Liver (tissue), 9 donors: Measurements from ENCODE around the gene HSP90B1. TPM values are rescaled to one million over a fixed set of nuclear protein-coding genes. Genes with fewer than 3 reads are reported as not detected.

Source experiments
- DNase-seq: peaks from one replicate; pipeline ENCODE4 v3.0.0-alpha.2; 2017; ENCODE audit warnings: low spot score
- H3K27ac ChIP-seq, 2 donors: one replicate each; pipeline ENCODE4 v1.7.0; 2013; ENCODE audit warnings: inconsistent platforms in 2 of 2, low read length in 2 of 2, control low read depth in 1 of 2, low read depth in 1 of 2, mild to moderate bottlenecking in 1 of 2
- H3K27me3 ChIP-seq, 4 donors: one replicate each; pipeline versions ENCODE4 v1.6.1 to v1.7.0; 2013; ENCODE audit warnings: low read length in 3 of 4, inconsistent platforms in 1 of 4, mild to moderate bottlenecking in 1 of 4, moderate library complexity in 1 of 4; ENCODE audit not compliant: control insufficient read depth in 4 of 4, insufficient read depth in 4 of 4
- H3K36me3 ChIP-seq, 4 donors: one replicate each; pipeline versions ENCODE4 v1.6.1 to v1.7.0; 2013; ENCODE audit warnings: low read length in 3 of 4, mild to moderate bottlenecking in 3 of 4, low read depth in 1 of 4, moderate library complexity in 1 of 4; ENCODE audit not compliant: control insufficient read depth in 4 of 4, insufficient read depth in 3 of 4
- H3K4me1 ChIP-seq, 4 donors: one replicate each; pipeline versions ENCODE4 v1.6.1 to v1.7.0; 2013; ENCODE audit warnings: low read length in 3 of 4, mild to moderate bottlenecking in 3 of 4, moderate library complexity in 1 of 4; ENCODE audit not compliant: control insufficient read depth in 4 of 4, insufficient read depth in 4 of 4
- H3K4me3 ChIP-seq, 3 donors: one replicate each; pipeline versions ENCODE4 v1.6.1 to v1.7.0; 2013; ENCODE audit warnings: low read length in 3 of 3, control low read depth in 1 of 3, low read depth in 1 of 3, mild to moderate bottlenecking in 1 of 3
- H3K9ac ChIP-seq, 2 donors: one replicate each; pipeline ENCODE4 v1.7.0; 2013; ENCODE audit warnings: low read length in 2 of 2, mild to moderate bottlenecking in 2 of 2, moderate library complexity in 2 of 2, control low read depth in 1 of 2, low read depth in 1 of 2
- H3K9me3 ChIP-seq, 4 donors: one replicate each; pipeline versions ENCODE4 v1.6.1 to v1.7.0; 2013; ENCODE audit warnings: low read length in 3 of 4; ENCODE audit not compliant: control insufficient read depth in 4 of 4
- ATF3 ChIP-seq: IDR thresholded peaks from 2 replicates; pipeline ENCODE4 v1.6.1; 2016; ENCODE audit warnings: antibody characterized with exemption
- EGR1 ChIP-seq, 2 donors: IDR thresholded peaks; 2 replicates each; pipeline ENCODE4 v1.6.1; 2016 to 2018; ENCODE audit warnings: antibody characterized with exemption in 2 of 2, low read depth in 2 of 2
- FOXA1 ChIP-seq: IDR thresholded peaks from 2 replicates; pipeline ENCODE4 v1.6.1; 2016; ENCODE audit warnings: antibody characterized with exemption
- GABPA ChIP-seq, 2 donors: IDR thresholded peaks in 1 of 2; conservative IDR thresholded peaks in 1 of 2; 2 replicates each; pipeline ENCODE4 v1.6.1; 2016; ENCODE audit warnings: antibody characterized with exemption in 2 of 2, mild to moderate bottlenecking in 1 of 2, moderate library complexity in 1 of 2
- HNF4A ChIP-seq, 2 donors: conservative IDR thresholded peaks; 2 replicates each; pipeline ENCODE4 v1.6.1; 2016; ENCODE audit warnings: antibody characterized with exemption in 2 of 2, mild to moderate bottlenecking in 2 of 2
- HNF4G ChIP-seq: IDR thresholded peaks from 2 replicates; pipeline ENCODE4 v1.6.1; 2016; ENCODE audit warnings: antibody characterized with exemption
- JUND ChIP-seq, 2 donors: IDR thresholded peaks; 2 replicates each; pipeline ENCODE4 v1.6.1; 2016; ENCODE audit warnings: antibody characterized with exemption in 2 of 2
- MAX ChIP-seq: IDR thresholded peaks from 2 replicates; pipeline ENCODE4 v1.6.1; 2016; ENCODE audit warnings: antibody characterized with exemption
- NR2F2 ChIP-seq: IDR thresholded peaks from 2 replicates; pipeline ENCODE4 v1.6.1; 2016; ENCODE audit warnings: antibody characterized with exemption
- RAD21 ChIP-seq, 2 donors: IDR thresholded peaks; 2 replicates each; pipeline ENCODE4 v1.6.1; 2016; ENCODE audit warnings: antibody characterized with exemption in 2 of 2, mild to moderate bottlenecking in 2 of 2
- REST ChIP-seq: IDR thresholded peaks from 2 replicates; pipeline ENCODE4 v1.6.1; 2016; ENCODE audit warnings: antibody characterized with exemption, mild to moderate bottlenecking
- SP1 ChIP-seq: IDR thresholded peaks from 2 replicates; pipeline ENCODE4 v1.6.1; 2018; ENCODE audit warnings: antibody characterized with exemption, mild to moderate bottlenecking
- TAF1 ChIP-seq: conservative IDR thresholded peaks from 2 replicates; pipeline ENCODE4 v1.6.1; 2016; ENCODE audit warnings: antibody characterized with exemption, mild to moderate bottlenecking
- YY1 ChIP-seq: IDR thresholded peaks from 2 replicates; pipeline ENCODE4 v1.6.1; 2016; ENCODE audit warnings: antibody characterized with exemption, mild to moderate bottlenecking
- WGBS: extraction: QIAGEN DNeasy Blood & Tissue Kit; methylation state at CpG from one replicate; pipeline ENCODE4 v1.1.7; 2013; 5-methylcytosine and 5-hydroxymethylcytosine counted together
- polyA plus RNA-seq, 2 donors: library from polyadenylated mRNA; stranded (reverse) in 1 of 2; unstranded in 1 of 2; fragments of 200-250 nt in 1 of 2; fragments of >200 nt in 1 of 2; fragmentation: Nextera tagmentation in 1 of 2; extraction: Ambion mirVana in 1 of 2; gene quantifications; one replicate each; pipeline versions ENCODE4 v1.2.1 to v1.2.3, GENCODE V29; 2013 to 2015
- total RNA-seq, 2 donors: library from RNA; depleted of rRNA; stranded (reverse); fragments of >200 nt; gene quantifications; one replicate each; pipeline ENCODE4 v1.2.3, GENCODE V29; 2014
- TF ChIP-seq, protein P1 (sequence below): IDR thresholded peaks from 2 replicates; pipeline ENCODE4 v1.6.1; 2016; ENCODE audit warnings: antibody characterized with exemption
- donor health status: healthy.
- donor health status: healthy.
- donor health status: healthy.
- donor health status: healthy.
- donor health status: healthy.

Gene HSP90B1
- total and polyA plus RNA-seq, 4 donors, result 296 to 854 (median 579) TPM

DNA sequence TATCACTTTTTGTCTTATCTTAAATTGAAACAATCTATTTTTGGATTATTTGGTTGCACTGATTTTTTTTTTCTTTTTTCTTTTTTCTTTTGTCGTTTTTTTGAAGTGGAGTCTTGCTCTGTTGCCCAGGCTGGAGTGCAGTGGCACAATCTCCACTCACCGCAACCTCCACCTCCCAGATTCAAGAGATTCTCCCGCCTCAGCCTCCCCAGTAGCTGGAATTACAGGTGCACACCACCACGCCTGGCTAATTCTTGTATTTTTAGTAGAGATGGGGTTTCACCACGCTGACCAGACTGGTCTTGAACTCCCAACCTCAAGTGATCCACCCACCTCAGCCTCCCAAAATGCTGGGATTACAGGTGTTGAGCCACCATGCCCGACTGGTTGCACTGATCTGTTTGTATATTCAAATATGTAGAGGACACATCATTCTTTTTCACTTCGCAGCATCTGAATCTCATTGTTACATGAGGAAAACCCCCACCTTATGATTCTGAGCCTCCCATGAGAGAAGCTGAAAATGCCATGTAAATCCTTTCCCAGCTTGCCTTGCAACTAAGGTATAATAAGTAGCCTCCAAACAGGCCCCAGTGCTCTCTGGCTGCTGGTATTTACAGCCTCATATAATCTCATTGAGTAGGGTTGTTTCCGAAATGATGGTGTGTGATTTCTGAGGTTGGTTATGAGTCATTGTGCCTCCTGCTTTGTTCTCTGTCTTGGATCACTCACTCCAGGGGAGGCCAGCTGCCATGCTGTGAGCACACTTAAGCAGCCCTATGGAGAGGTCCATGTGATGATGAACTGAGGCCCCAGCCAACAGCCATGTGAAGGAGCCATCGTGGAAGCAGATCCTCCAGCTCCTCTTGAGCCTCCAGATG, 5.2 kb upstream of the HSP90B1 start (continued):
- TF ChIP-seq, protein P1, sequence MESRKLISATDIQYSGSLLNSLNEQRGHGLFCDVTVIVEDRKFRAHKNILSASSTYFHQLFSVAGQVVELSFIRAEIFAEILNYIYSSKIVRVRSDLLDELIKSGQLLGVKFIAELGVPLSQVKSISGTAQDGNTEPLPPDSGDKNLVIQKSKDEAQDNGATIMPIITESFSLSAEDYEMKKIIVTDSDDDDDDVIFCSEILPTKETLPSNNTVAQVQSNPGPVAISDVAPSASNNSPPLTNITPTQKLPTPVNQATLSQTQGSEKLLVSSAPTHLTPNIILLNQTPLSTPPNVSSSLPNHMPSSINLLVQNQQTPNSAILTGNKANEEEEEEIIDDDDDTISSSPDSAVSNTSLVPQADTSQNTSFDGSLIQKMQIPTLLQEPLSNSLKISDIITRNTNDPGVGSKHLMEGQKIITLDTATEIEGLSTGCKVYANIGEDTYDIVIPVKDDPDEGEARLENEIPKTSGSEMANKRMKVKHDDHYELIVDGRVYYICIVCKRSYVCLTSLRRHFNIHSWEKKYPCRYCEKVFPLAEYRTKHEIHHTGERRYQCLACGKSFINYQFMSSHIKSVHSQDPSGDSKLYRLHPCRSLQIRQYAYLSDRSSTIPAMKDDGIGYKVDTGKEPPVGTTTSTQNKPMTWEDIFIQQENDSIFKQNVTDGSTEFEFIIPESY, result no peak

DNA sequence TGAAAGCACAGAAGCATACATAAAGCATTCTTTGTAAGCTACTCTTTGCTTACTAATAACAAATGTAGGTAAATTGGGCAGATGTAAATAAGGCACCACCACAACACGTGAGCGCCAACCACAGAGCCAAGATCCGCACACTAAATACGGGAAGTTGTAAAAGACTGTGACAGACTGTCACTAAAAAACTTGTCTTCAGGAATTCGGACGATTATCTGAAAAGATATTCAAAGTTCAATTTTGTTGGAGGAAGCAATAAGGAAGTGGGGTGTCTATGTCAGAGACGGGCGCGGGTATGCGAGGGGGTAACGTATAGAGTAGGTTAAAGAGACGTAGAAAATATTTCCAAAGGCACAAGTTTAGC, 1.5 kb upstream of the HSP90B1 start:
- peaks cover 0 to 34% (median 28%) of the 10 kb centered on the region in 4 donors for H3K4me1 ChIP-seq
- 12% methylated on average over 12 of the region's 12 CpGs for WGBS

GRCh38 chr12:103929046-103929783, 995 bp upstream of the HSP90B1 start:
- DNase-seq, result peak; percentile 77
- Histone ChIP-seq H3K4me3 (peak overlapping the region; percentile 69 to 96 (median 85)), H3K4me1 (peaks cover 3 to 40% (median 31%) of the 10 kb centered on the region in 4 donors), H3K27me3 (no peaks in the 10 kb centered on the region), H3K36me3 (peaks cover 2 to 20% (median 17%) of the 10 kb centered on the region in 4 donors), H3K27ac (peak overlapping the region; percentile 97 to 98), H3K9me3 (no peaks in the 10 kb centered on the region), H3K9ac (peak overlapping the region; percentile 74 to 99)
- WGBS, result under 1% methylated on average over 37 of the region's 37 CpGs
- TF ChIP-seq ATF3 (peak; percentile 4), YY1 (no peak), REST (peak; percentile 52), SP1 (peak; percentile 14), HNF4G (no peak), JUND (IDR thresholded peaks at IDR 0.05) (no peak), HNF4A (conservative IDR thresholded peaks at IDR 0.05) (peak; percentile 5 to 8), MAX (peak; percentile 50), NR2F2 (no peak), EGR1 (IDR thresholded peaks at IDR 0.05; ENCODE audit: low read depth in 2 of 2) (peak in 1 of 2 donors; percentile 13), TAF1 (no peak)
- TF ChIP-seq, protein P1, result peak; percentile 2

More for the DNA sequence above, 1.5 kb upstream of the HSP90B1 start:
- H3K9ac ChIP-seq, result peak overlapping the region; percentile 74 to 99
- H3K4me3 ChIP-seq, result peak overlapping the region; percentile 69 to 96 (median 85)
- no peak for DNase-seq
- H3K36me3 ChIP-seq, result peaks cover 0 to 15% (median 12%) of the 10 kb centered on the region in 4 donors
- peak overlapping the region; percentile 97 to 98 for H3K27ac ChIP-seq
- no peaks in the 10 kb centered on the region for H3K9me3 ChIP-seq
- no peak for TF ChIP-seq EGR1 (IDR thresholded peaks at IDR 0.05; ENCODE audit: low read depth in 2 of 2)
- TF ChIP-seq HNF4G, result no peak
- TF ChIP-seq RAD21 (IDR thresholded peaks at IDR 0.05), result no peak
- no peak for TF ChIP-seq MAX
- no peak for TF ChIP-seq NR2F2
- no peak for TF ChIP-seq FOXA1
- no peak for TF ChIP-seq GABPA (IDR thresholded peaks at IDR 0.05 in 1 of 2, conservative IDR thresholded peaks at IDR 0.05 in 1 of 2)
- TF ChIP-seq, protein P1, result peak; percentile 14
- H3K27me3 ChIP-seq, result no peaks in the 10 kb centered on the region
